IMR-90 (cell line): ENCODE measurements around the gene CCDC40. TPM values are rescaled to one million over a fixed set of nuclear protein-coding genes. Genes with fewer than 3 reads are reported as not detected.

Source experiments
- BHLHE40 ChIP-seq: fragments of 150-350 bp; IDR thresholded peaks from 2 replicates; pipeline ENCODE4 v1.6.1; 2016; ENCODE audit warnings: mild to moderate bottlenecking, low read depth, low read length
- CHD1 ChIP-seq: IDR thresholded peaks from 2 replicates; pipeline ENCODE4 v1.6.1; 2012; ENCODE audit warnings: low read depth, low read length, improper control_type of control experiment
- MAFK ChIP-seq: IDR thresholded peaks from 2 replicates; pipeline ENCODE4 v1.6.1; 2012; ENCODE audit warnings: low read depth, low read length, improper control_type of control experiment
- NFE2L2 ChIP-seq: fragments of 150-350 bp; IDR thresholded peaks from 2 replicates; pipeline ENCODE4 v1.6.1; 2016; ENCODE audit warnings: low read depth, mild to moderate bottlenecking, low read length
- RAD21 ChIP-seq: IDR thresholded peaks from 2 replicates; pipeline ENCODE4 v1.6.1; 2012; ENCODE audit warnings: low read length, improper control_type of control experiment
- RCOR1 ChIP-seq: IDR thresholded peaks from 2 replicates; pipeline ENCODE4 v1.6.1; 2012; ENCODE audit warnings: mild to moderate bottlenecking, low read length, improper control_type of control experiment; ENCODE audit not compliant: insufficient replicate concordance
- RFX5 ChIP-seq: IDR thresholded peaks from 2 replicates; pipeline ENCODE4 v1.8.0; 2012; ENCODE audit warnings: low read depth, mild to moderate bottlenecking, low read length, moderate library complexity
- polyA plus RNA-seq, 3 experiments: library from polyadenylated mRNA; depleted of rRNA; stranded (reverse); fragments of >200 nt; gene quantifications; 2 replicates each; pipeline ENCODE4 v1.2.3, GENCODE V29; 2012; ENCODE audit warnings: low replicate concordance in 1 of 3
- total RNA-seq: library from RNA; depleted of rRNA; stranded (reverse); fragments of >200 nt; gene quantifications from 2 replicates; pipeline ENCODE4 v1.2.3, GENCODE V29; 2012

CCDC40 gene
- total and polyA plus RNA-seq, 2 of the 4 experiments (the other 2 are of a cell fraction), result 0.90 to 4.7 TPM

DNA sequence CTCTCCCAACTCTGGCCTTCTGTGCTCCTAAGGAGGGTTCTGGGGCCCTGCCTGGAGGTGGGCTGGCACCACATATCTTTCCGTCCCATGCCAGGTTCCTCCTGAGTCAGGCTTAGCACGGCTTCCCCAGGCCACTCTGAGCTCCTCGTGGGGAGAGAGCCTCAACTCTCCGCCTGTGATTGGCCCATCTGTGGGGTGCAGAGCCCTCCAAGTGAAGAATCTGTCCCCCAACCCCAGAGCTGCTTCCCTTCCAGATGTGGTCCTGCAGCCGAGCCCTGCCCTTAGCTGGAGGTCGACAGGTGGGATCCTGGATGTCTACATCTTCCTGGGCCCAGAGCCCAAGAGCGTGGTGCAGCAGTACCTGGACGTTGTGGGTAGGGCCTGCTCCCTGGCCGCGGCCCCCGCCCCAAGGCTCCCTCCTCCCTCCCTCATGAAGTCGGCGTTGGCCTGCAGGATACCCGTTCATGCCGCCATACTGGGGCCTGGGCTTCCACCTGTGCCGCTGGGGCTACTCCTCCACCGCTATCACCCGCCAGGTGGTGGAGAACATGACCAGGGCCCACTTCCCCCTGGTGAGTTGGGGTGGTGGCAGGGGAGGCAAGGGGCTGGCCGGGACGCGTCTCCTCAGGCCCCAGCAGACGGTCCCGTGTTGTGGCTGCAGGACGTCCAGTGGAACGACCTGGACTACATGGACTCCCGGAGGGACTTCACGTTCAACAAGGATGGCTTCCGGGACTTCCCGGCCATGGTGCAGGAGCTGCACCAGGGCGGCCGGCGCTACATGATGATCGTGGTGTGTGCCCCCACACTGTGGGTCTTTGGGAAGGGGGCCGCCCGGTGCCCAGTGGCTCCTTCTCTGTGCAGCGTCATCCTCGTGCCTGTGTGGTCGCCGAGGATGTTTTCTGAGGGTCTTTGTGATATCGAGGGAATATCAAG, 71.9 kb downstream of the CCDC40 start (continued):
- TF ChIP-seq NFE2L2 (no peak), RCOR1 (no peak), RFX5 (no peak), RAD21 (no peak), BHLHE40 (no peak), CHD1 (no peak), MAFK (no peak)
